ENCODE results near the gene PCYT2.

GRCh38 chr17:81916234-81917001, 5.2 kb upstream of the PCYT2 start:
- TF ChIP-seq, protein P1, sequence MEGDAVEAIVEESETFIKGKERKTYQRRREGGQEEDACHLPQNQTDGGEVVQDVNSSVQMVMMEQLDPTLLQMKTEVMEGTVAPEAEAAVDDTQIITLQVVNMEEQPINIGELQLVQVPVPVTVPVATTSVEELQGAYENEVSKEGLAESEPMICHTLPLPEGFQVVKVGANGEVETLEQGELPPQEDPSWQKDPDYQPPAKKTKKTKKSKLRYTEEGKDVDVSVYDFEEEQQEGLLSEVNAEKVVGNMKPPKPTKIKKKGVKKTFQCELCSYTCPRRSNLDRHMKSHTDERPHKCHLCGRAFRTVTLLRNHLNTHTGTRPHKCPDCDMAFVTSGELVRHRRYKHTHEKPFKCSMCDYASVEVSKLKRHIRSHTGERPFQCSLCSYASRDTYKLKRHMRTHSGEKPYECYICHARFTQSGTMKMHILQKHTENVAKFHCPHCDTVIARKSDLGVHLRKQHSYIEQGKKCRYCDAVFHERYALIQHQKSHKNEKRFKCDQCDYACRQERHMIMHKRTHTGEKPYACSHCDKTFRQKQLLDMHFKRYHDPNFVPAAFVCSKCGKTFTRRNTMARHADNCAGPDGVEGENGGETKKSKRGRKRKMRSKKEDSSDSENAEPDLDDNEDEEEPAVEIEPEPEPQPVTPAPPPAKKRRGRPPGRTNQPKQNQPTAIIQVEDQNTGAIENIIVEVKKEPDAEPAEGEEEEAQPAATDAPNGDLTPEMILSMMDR (optimal IDR thresholded peaks at IDR 0.05 in 1 of 3, IDR thresholded peaks at IDR 0.05 in 1 of 3, conservative IDR thresholded peaks at IDR 0.05 in 1 of 3; ENCODE audit: extremely low read depth in 1 of 3, insufficient read depth in 2 of 3, low read length in 3 of 3) = no peak
- TF ChIP-seq EZH2 (IDR thresholded peaks at IDR 0.05; ENCODE audit: low read length) = no peak

All from keratinocyte (primary cell).